ENCODE data around the gene CTSH. TPM values are rescaled to one million over a fixed set of nuclear protein-coding genes. Genes with fewer than 3 reads are reported as not detected.

The CTSH gene
- total and polyA plus RNA-seq, 2 of the 13 experiments (the other 11 are each of a cell fraction or from before 2014, with no cell fraction given) = 265 to 653 TPM

DNA sequence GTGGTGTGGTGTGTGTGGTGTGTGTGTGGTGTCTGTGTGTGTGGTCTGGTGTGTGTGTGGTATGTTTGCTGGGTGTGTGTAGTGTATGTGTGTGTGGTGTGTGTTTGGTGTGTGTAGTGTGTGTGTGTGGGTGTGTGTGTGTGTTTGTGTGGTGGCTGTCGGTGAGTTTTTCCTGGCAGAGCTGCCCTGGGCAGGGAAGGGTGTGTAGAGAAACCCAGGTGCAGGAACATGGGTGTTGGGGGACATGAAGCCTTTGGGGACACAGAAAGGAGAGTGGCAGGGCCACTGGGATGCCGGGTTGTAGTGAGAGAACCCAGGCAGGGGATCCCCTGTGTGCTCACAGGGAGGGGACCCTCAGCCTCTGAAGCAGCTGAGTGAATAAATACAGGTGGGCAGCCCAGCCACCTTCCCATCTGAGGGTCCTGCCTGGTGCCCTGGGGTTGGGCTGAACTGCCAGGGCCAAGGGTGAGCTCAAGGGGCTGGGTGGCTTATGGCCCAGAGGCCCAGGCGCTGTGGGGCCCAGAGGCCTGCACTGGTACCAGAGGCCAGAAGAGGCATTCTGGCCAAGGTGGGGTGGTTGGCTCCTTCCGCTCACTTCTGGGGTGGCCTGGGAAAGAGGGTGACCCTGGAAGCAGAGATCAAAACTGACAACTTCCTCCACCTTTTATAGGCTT is 48.5 kb upstream of the CTSH start (continued):
- TF ChIP-seq, protein P1, sequence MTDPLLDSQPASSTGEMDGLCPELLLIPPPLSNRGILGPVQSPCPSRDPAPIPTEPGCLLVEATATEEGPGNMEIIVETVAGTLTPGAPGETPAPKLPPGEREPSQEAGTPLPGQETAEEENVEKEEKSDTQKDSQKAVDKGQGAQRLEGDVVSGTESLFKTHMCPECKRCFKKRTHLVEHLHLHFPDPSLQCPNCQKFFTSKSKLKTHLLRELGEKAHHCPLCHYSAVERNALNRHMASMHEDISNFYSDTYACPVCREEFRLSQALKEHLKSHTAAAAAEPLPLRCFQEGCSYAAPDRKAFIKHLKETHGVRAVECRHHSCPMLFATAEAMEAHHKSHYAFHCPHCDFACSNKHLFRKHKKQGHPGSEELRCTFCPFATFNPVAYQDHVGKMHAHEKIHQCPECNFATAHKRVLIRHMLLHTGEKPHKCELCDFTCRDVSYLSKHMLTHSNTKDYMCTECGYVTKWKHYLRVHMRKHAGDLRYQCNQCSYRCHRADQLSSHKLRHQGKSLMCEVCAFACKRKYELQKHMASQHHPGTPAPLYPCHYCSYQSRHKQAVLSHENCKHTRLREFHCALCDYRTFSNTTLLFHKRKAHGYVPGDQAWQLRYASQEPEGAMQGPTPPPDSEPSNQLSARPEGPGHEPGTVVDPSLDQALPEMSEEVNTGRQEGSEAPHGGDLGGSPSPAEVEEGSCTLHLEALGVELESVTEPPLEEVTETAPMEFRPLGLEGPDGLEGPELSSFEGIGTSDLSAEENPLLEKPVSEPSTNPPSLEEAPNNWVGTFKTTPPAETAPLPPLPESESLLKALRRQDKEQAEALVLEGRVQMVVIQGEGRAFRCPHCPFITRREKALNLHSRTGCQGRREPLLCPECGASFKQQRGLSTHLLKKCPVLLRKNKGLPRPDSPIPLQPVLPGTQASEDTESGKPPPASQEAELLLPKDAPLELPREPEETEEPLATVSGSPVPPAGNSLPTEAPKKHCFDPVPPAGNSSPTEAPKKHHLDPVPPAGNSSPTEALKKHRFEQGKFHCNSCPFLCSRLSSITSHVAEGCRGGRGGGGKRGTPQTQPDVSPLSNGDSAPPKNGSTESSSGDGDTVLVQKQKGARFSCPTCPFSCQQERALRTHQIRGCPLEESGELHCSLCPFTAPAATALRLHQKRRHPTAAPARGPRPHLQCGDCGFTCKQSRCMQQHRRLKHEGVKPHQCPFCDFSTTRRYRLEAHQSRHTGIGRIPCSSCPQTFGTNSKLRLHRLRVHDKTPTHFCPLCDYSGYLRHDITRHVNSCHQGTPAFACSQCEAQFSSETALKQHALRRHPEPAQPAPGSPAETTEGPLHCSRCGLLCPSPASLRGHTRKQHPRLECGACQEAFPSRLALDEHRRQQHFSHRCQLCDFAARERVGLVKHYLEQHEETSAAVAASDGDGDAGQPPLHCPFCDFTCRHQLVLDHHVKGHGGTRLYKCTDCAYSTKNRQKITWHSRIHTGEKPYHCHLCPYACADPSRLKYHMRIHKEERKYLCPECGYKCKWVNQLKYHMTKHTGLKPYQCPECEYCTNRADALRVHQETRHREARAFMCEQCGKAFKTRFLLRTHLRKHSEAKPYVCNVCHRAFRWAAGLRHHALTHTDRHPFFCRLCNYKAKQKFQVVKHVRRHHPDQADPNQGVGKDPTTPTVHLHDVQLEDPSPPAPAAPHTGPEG (CRISPR knock-in tag; IDR thresholded peaks at IDR 0.05) = no peak
- TF ChIP-seq SRSF1 (optimal IDR thresholded peaks at IDR 0.05; ENCODE audit: low read depth, low read length) = peak; percentile 68
- TF ChIP-seq ZNF501 (CRISPR knock-in tag; IDR thresholded peaks at IDR 0.05) = no peak
- TF ChIP-seq ZC3H4 (CRISPR knock-in tag; IDR thresholded peaks at IDR 0.05; ENCODE audit: borderline replicate concordance) = peak; percentile 84; the same call in 1 of the 2 replicates
- TF ChIP-seq FOSL2 (CRISPR knock-in tag; IDR thresholded peaks at IDR 0.05) = no peak
- TF ChIP-seq MEIS2 (CRISPR knock-in tag; IDR thresholded peaks at IDR 0.05) = no peak
- TF ChIP-seq ZNF180 (CRISPR knock-in tag; IDR thresholded peaks at IDR 0.05; ENCODE audit: borderline replicate concordance, low read depth) = no peak
- TF ChIP-seq ZC3H13 (CRISPR knock-in tag; IDR thresholded peaks at IDR 0.05) = peak; percentile 44; the same call in 1 of the 2 replicates
- no peak for TF ChIP-seq ZNF33A (CRISPR knock-in tag; IDR thresholded peaks at IDR 0.05; ENCODE audit: borderline replicate concordance)
- TF ChIP-seq ZNF430 (CRISPR knock-in tag; IDR thresholded peaks at IDR 0.05) = no peak; the same call in 1 of the 2 replicates
- no peak for TF ChIP-seq FIP1L1 (IDR thresholded peaks at IDR 0.05; ENCODE audit: borderline replicate concordance, insufficient read depth, low read depth, low read length)
- TF ChIP-seq POLR2AphosphoS5 (IDR thresholded peaks at IDR 0.05; ENCODE audit: low read depth, low read length) = no peak; the same call in 1 of the 2 replicates
- TF ChIP-seq NCOA1 (CRISPR knock-in tag; IDR thresholded peaks at IDR 0.05) = peak; percentile 4; the same call in 1 of the 2 replicates
- 0 out of 2 replicates have a peak, but pooled peaks have one; percentile 3 for TF ChIP-seq CCDC6 (CRISPR knock-in tag; IDR thresholded peaks at IDR 0.05)
- TF ChIP-seq ZBTB42 (CRISPR knock-in tag; IDR thresholded peaks at IDR 0.05) = no peak
- TF ChIP-seq AHDC1 (CRISPR knock-in tag; IDR thresholded peaks at IDR 0.05; ENCODE audit: borderline replicate concordance) = no peak
- TF ChIP-seq ZNF274 (CRISPR knock-in tag; IDR thresholded peaks at IDR 0.05) = no peak
- TF ChIP-seq ZSCAN29 (CRISPR knock-in tag; conservative IDR thresholded peaks at IDR 0.05) = no peak
- TF ChIP-seq SIN3B (IDR thresholded peaks at IDR 0.05; ENCODE audit: low read length) = no peak
